Naive thymus-derived CD4-positive, alpha-beta T cell (primary cell): ENCODE measurements around the gene GRPR. TPM values are rescaled to one million over a fixed set of nuclear protein-coding genes. Genes with fewer than 3 reads are reported as not detected.
"Not testable (repeated sequence)": the region's sequence is repeated elsewhere in the genome, so short reads cannot be mapped to it uniquely, and the experiment has no call there.

ENCODE experiments used
- ATAC-seq: fragments of 150-1000 bp; cut with Tn5 transposase; 2 replicates; pipeline ENCODE4 v1.10.0; 2021; ENCODE audit warnings: mild to moderate bottlenecking, moderate library complexity
- CTCF ChIA-PET: fragments of 350-600 bp; sonication (Branson Sonifier 250); formaldehyde crosslinking; loops from one replicate; lab custom pipeline; 2021; ENCODE audit warnings: antibody characterized with exemption; lab: Charles Lee
- POLR2A ChIA-PET: fragments of 350-600 bp; sonication (Branson Sonifier 250); formaldehyde crosslinking; loops from one replicate; lab custom pipeline; 2021; ENCODE audit warnings: antibody characterized with exemption, inconsistent platforms; lab: Charles Lee
- DNase-seq, 9 donors: peaks; one replicate each; pipeline versions ENCODE4 v3.0.0 to v3.0.0-alpha.2; 2020 to 2022; ENCODE audit warnings: mixed read lengths in 1 of 9
- H3K27ac ChIP-seq: one replicate; pipeline ENCODE4 v1.7.0; 2013; ENCODE audit warnings: mild to moderate bottlenecking, low read depth, low read length, moderate library complexity
- H3K27me3 ChIP-seq, 2 donors: one replicate each; pipeline ENCODE4 v1.7.0; 2013; ENCODE audit warnings: low read length in 2 of 2, mild to moderate bottlenecking in 2 of 2, moderate library complexity in 2 of 2; ENCODE audit not compliant: control insufficient read depth in 2 of 2, insufficient read depth in 2 of 2
- H3K36me3 ChIP-seq, 3 experiments: 1 replicate in 2 of 3; 2 replicates in 1 of 3; pipeline ENCODE4 v1.7.0; 2013; ENCODE audit warnings: low read length in 3 of 3, mild to moderate bottlenecking in 3 of 3, moderate library complexity in 1 of 3; ENCODE audit not compliant: insufficient read depth in 3 of 3, control insufficient read depth in 2 of 3
- H3K4me1 ChIP-seq, 2 donors: one replicate each; pipeline ENCODE4 v1.7.0; 2013; ENCODE audit warnings: low read length in 2 of 2, mild to moderate bottlenecking in 2 of 2, moderate library complexity in 1 of 2; ENCODE audit not compliant: control insufficient read depth in 2 of 2, insufficient read depth in 2 of 2
- H3K4me3 ChIP-seq: 2 replicates; pipeline ENCODE4 v1.7.0; 2013; ENCODE audit warnings: mild to moderate bottlenecking, low read length
- H3K9me3 ChIP-seq, 3 experiments: 1 replicate in 2 of 3; 2 replicates in 1 of 3; pipeline ENCODE4 v1.7.0; 2013; ENCODE audit warnings: low read length in 3 of 3; ENCODE audit not compliant: control insufficient read depth in 2 of 3
- H3K27ac Mint-ChIP-seq, 9 donors: one replicate each; pipeline ENCODE4 v1.8.0; 2020 to 2022; ENCODE audit warnings: mixed read lengths in 9 of 9, mild to moderate bottlenecking in 8 of 9, moderate library complexity in 5 of 9, inconsistent platforms in 2 of 9
- H3K27me3 Mint-ChIP-seq, 5 donors: one replicate each; pipeline ENCODE4 v1.8.0; 2021 to 2022; ENCODE audit warnings: mixed read lengths in 5 of 5, mild to moderate bottlenecking in 1 of 5
- H3K36me3 Mint-ChIP-seq, 5 donors: one replicate each; pipeline ENCODE4 v1.8.0; 2020 to 2022; ENCODE audit warnings: mixed read lengths in 5 of 5, mild to moderate bottlenecking in 3 of 5, inconsistent platforms in 1 of 5
- H3K4me1 Mint-ChIP-seq, 7 donors: one replicate each; pipeline ENCODE4 v1.8.0; 2020 to 2022; ENCODE audit warnings: mixed read lengths in 7 of 7, mild to moderate bottlenecking in 3 of 7, inconsistent platforms in 1 of 7
- H3K4me3 Mint-ChIP-seq, 10 donors: one replicate each; pipeline ENCODE4 v1.8.0; 2020 to 2022; ENCODE audit warnings: mild to moderate bottlenecking in 10 of 10, mixed read lengths in 10 of 10, moderate library complexity in 6 of 10, inconsistent platforms in 2 of 10
- H3K9me3 Mint-ChIP-seq, 11 donors: one replicate each; pipeline ENCODE4 v1.8.0; 2020 to 2022; ENCODE audit warnings: mixed read lengths in 11 of 11, mild to moderate bottlenecking in 4 of 11, inconsistent platforms in 1 of 11, moderate library complexity in 1 of 11
- intact Hi-C, 2 donors: fragments of 100-400 bp; cut with micrococcal nuclease; formaldehyde crosslinking; loops; one replicate each; pipeline ENCODE4 v1.15.1; 2023
- polyA plus RNA-seq, 2 donors: library from polyadenylated mRNA; unstranded; fragments of 300-500 nt; fragmentation: Illumina TruSeq; gene quantifications; one replicate each; pipeline ENCODE4 v1.2.3, GENCODE V29; 2021
- total RNA-seq, 6 experiments: library from RNA in 5 of 6; stranded (reverse) in 5 of 6; gene quantifications; 1 replicate in 5 of 6; 2 replicates in 1 of 6; pipeline ENCODE4 v1.2.3 and lab custom pipeline; 2021 to 2026

The GRPR gene
- total and polyA plus RNA-seq, 7 experiments from 2014 or later, result 0.16 to 0.51 (median 0.24) TPM; not detected in 4

- Mint-ChIP-seq H3K36me3 (no peaks in the 10 kb centered on the region), H3K4me3 (no peak overlapping the region), H3K9me3 (peaks cover 0 to 2% (median 0%) of the 10 kb centered on the region in 11 donors), H3K4me1 (no peaks in the 10 kb centered on the region), H3K27me3 (peaks cover 0 to 10% (median 0%) of the 10 kb centered on the region in 5 donors), H3K27ac (no peak overlapping the region)
- no peak for DNase-seq
- H3K4me1 ChIP-seq, result no peaks in the 10 kb centered on the region
- no peaks in the 10 kb centered on the region for H3K27me3 ChIP-seq
- no peak overlapping the region for H3K27ac ChIP-seq
- no peak overlapping the region for H3K4me3 ChIP-seq
- no peaks in the 10 kb centered on the region for H3K9me3 ChIP-seq
- intact Hi-C loops, result no loop called here
- H3K36me3 ChIP-seq, result no peaks in the 10 kb centered on the region
- CTCF ChIA-PET, result no interaction called here
- ATAC-seq, result no peak
- POLR2A ChIA-PET, result no interaction called here
Measured at GRCh38 chrX:16155581-16156096, 32.3 kb downstream of the GRPR start.

- H3K36me3 ChIP-seq, result no peaks in the 10 kb centered on the region
- no peak for ATAC-seq
- no peaks in the 10 kb centered on the region for H3K9me3 ChIP-seq
- Mint-ChIP-seq H3K4me3 (no peak overlapping the region), H3K4me1 (no peaks in the 10 kb centered on the region), H3K36me3 (no peaks in the 10 kb centered on the region), H3K27me3 (peaks cover 0 to 12% (median 0%) of the 10 kb centered on the region in 5 donors), H3K9me3 (peaks cover 0 to 2% (median 0%) of the 10 kb centered on the region in 11 donors), H3K27ac (no peak overlapping the region)
- H3K27ac ChIP-seq, result no peak overlapping the region
- H3K4me1 ChIP-seq, result no peaks in the 10 kb centered on the region
- CTCF ChIA-PET, result no interaction called here
- H3K4me3 ChIP-seq, result no peak overlapping the region
- no peaks in the 10 kb centered on the region for H3K27me3 ChIP-seq
- intact Hi-C loops, result no loop called here
- POLR2A ChIA-PET, result no interaction called here
- no peak for DNase-seq
Measured at GRCh38 chrX:16156692-16157331, 33.4 kb downstream of the GRPR start.

- Mint-ChIP-seq H3K4me3 (no peak overlapping the region), H3K27me3 (peaks cover 0 to 12% (median 0%) of the 10 kb centered on the region in 5 donors), H3K27ac (peak overlapping the region in 1 of 9 donors; percentile 16), H3K9me3 (peaks cover 0 to 2% (median 0%) of the 10 kb centered on the region in 11 donors), H3K4me1 (no peaks in the 10 kb centered on the region), H3K36me3 (no peaks in the 10 kb centered on the region)
- ChIA-PET CTCF (no interaction called here), POLR2A (no interaction called here)
- Histone ChIP-seq H3K4me1 (no peaks in the 10 kb centered on the region), H3K36me3 (no peaks in the 10 kb centered on the region), H3K27me3 (no peaks in the 10 kb centered on the region), H3K9me3 (no peaks in the 10 kb centered on the region), H3K27ac (no peak overlapping the region), H3K4me3 (no peak overlapping the region)
- no peak for ATAC-seq
- no peak for DNase-seq
- intact Hi-C loops, result no loop called here
Measured at GRCh38 chrX:16160729-16161128, 37.4 kb downstream of the GRPR start.

- H3K27ac ChIP-seq, DNase-seq, H3K36me3 ChIP-seq, H3K27me3 ChIP-seq, ATAC-seq, H3K9me3 Mint-ChIP-seq, H3K4me3 ChIP-seq, H3K4me3 Mint-ChIP-seq, H3K36me3 Mint-ChIP-seq, H3K4me1 Mint-ChIP-seq, CTCF ChIA-PET, intact Hi-C loops, H3K9me3 ChIP-seq, H3K4me1 ChIP-seq, POLR2A ChIA-PET: not testable (repeated sequence)
- Mint-ChIP-seq H3K27me3 (peaks cover 0 to 12% (median 0%) of the 10 kb centered on the region in 5 donors), H3K27ac (peak overlapping the region in 1 of 9 donors; percentile 16)
Measured at GRCh38 chrX:16161173-16161572, 37.8 kb downstream of the GRPR start.

- intact Hi-C loops, result no loop called here
- Histone ChIP-seq H3K9me3 (no peaks in the 10 kb centered on the region), H3K27me3 (no peaks in the 10 kb centered on the region), H3K27ac (no peak overlapping the region), H3K36me3 (no peaks in the 10 kb centered on the region), H3K4me1 (no peaks in the 10 kb centered on the region), H3K4me3 (no peak overlapping the region)
- peaks cover 0 to 12% (median 5%) of the 10 kb centered on the region in 5 donors for H3K27me3 Mint-ChIP-seq
- DNase-seq (no peak), ATAC-seq (no peak)
- ChIA-PET POLR2A (no interaction called here), CTCF (no interaction called here)
- H3K4me1 Mint-ChIP-seq, result no peaks in the 10 kb centered on the region
- no peaks in the 10 kb centered on the region for H3K36me3 Mint-ChIP-seq
- H3K4me3 Mint-ChIP-seq, result no peak overlapping the region
- no peak overlapping the region for H3K27ac Mint-ChIP-seq
- peaks cover 0 to 2% (median 0%) of the 10 kb centered on the region in 11 donors for H3K9me3 Mint-ChIP-seq
Measured at GRCh38 chrX:16162391-16162790, 39.0 kb downstream of the GRPR start.

- Mint-ChIP-seq H3K27ac (no peak overlapping the region), H3K9me3 (peaks cover 0 to 2% (median 0%) of the 10 kb centered on the region in 11 donors), H3K4me1 (no peaks in the 10 kb centered on the region), H3K4me3 (no peak overlapping the region), H3K27me3 (peaks cover 0 to 11% (median 5%) of the 10 kb centered on the region in 5 donors), H3K36me3 (no peaks in the 10 kb centered on the region)
- H3K36me3 ChIP-seq, result no peaks in the 10 kb centered on the region
- POLR2A ChIA-PET, result no interaction called here
- H3K9me3 ChIP-seq, result no peaks in the 10 kb centered on the region
- CTCF ChIA-PET, result no interaction called here
- DNase-seq (no peak), ATAC-seq (no peak)
- no peak overlapping the region for H3K27ac ChIP-seq
- no peaks in the 10 kb centered on the region for H3K4me1 ChIP-seq
- no peak overlapping the region for H3K4me3 ChIP-seq
- H3K27me3 ChIP-seq, result no peaks in the 10 kb centered on the region
- intact Hi-C loops, result no loop called here
Measured at GRCh38 chrX:16164748-16165147, 41.4 kb downstream of the GRPR start.

- ATAC-seq, result no peak
- H3K27me3 Mint-ChIP-seq, result peaks cover 0 to 7% (median 3%) of the 10 kb centered on the region in 5 donors
Measured at GRCh38 chrX:16167181-16167580, 43.8 kb downstream of the GRPR start, which contains the start of gene MAGEB17. Gene MAGEB17, plus strand, starts transcription at chrX:16167481. Its CDS starts 2,902 bp downstream, at chrX:16170383.

More at GRCh38 chrX:16167181-16167580, 43.8 kb downstream of the GRPR start, which contains the start of gene MAGEB17:
- DNase-seq, result no peak
- Mint-ChIP-seq H3K27ac (no peak within 1 kb of the TSS), H3K4me1 (no peaks in the 10 kb centered on the region), H3K9me3 (peaks cover 0 to 2% (median 0%) of the 10 kb centered on the region in 11 donors), H3K4me3 (no peak within 1 kb of the TSS), H3K36me3 (no peaks in the 10 kb centered on the region)
- ChIA-PET POLR2A (no interaction called here), CTCF (no interaction called here)
- no peaks in the 10 kb centered on the region for H3K36me3 ChIP-seq
- H3K4me3 ChIP-seq, result no peak within 1 kb of the TSS
- no peaks in the 10 kb centered on the region for H3K27me3 ChIP-seq
- no peak within 1 kb of the TSS for H3K27ac ChIP-seq
- no peaks in the 10 kb centered on the region for H3K9me3 ChIP-seq
- no peaks in the 10 kb centered on the region for H3K4me1 ChIP-seq
- intact Hi-C loops, result no loop called here
